HL-60 (cell line): Measurements from ENCODE around the gene BRK1.

Experiments
- DNase-seq, 2 experiments: peaks; one replicate each; pipeline ENCODE4 v3.0.0-alpha.2; 2010 to 2020; ENCODE audit warnings: low read depth in 1 of 2, low spot score in 1 of 2
- H3K27ac ChIP-seq: fragments of 250-450 bp; sonication (Bioruptor Pico); replicated peaks from 2 replicates; pipeline ENCODE4 v1.5.1; 2020; ENCODE audit warnings: mild to moderate bottlenecking, moderate library complexity
- H3K27me3 ChIP-seq: fragments of 250-450 bp; sonication (Bioruptor Pico); 2 replicates; pipeline ENCODE4 v1.5.1; 2021; ENCODE audit warnings: mild to moderate bottlenecking, moderate library complexity; ENCODE audit not compliant: insufficient read depth, poor library complexity, severe bottlenecking
- H3K4me3 ChIP-seq: replicated peaks from 2 replicates; pipeline ENCODE4 v1.5.1; 2011; ENCODE audit warnings: mild to moderate bottlenecking, control low read depth, low read length; ENCODE audit not compliant: insufficient read depth
- GABPA ChIP-seq: IDR thresholded peaks from 2 replicates; pipeline ENCODE4 v1.6.1; 2012; ENCODE audit warnings: low read depth
- POLR2AphosphoS5 ChIP-seq: IDR thresholded peaks from 2 replicates; pipeline ENCODE4 v1.6.1; 2012; ENCODE audit warnings: low read depth
- SPI1 ChIP-seq: IDR thresholded peaks from 2 replicates; pipeline ENCODE4 v1.6.1; 2012; ENCODE audit warnings: low read depth, mild to moderate bottlenecking, borderline replicate concordance
- TF ChIP-seq, protein P1 (sequence below): IDR thresholded peaks from one replicate; pipeline ENCODE4 v1.5.1; 2011; ENCODE audit warnings: low read length, control low read depth, inconsistent platforms; ENCODE audit not compliant: insufficient read depth
- TF ChIP-seq, protein P2 (sequence below): IDR thresholded peaks from 2 replicates; pipeline ENCODE4 v1.6.1; 2012; ENCODE audit warnings: low read depth; ENCODE audit not compliant: insufficient replicate concordance

Gene BRK1

DNA sequence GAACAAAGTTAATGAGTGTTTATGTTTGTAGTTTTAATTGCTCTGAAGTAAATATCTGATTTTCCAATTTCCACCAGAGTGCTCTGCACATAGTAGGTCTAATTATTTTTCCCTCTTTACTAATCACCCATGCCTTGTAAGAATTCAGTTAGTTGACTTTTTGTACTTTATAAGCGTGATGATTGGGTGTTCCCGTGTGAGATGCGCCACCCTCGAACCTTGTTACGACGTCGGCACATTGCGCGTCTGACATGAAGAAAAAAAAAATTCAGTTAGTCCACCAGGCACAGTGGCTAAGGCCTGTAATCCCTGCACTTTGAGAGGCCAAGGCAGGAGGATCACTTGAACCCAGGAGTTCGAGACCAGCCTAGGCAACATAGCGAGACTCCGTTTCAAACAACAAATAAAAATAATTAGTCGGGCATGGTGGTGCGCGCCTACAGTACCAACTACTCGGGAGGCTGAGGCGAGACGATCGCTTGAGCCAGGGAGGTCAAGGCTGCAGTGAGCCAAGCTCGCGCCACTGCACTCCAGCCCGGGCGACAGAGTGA, 25.6 kb downstream of the BRK1 start:
- DNase-seq = no peak
- H3K27ac ChIP-seq = peak overlapping the region; percentile 78
- TF ChIP-seq SPI1 (no peak), GABPA (no peak)
- H3K27me3 ChIP-seq = no peaks in the 10 kb centered on the region
- no peak overlapping the region for H3K4me3 ChIP-seq

DNA sequence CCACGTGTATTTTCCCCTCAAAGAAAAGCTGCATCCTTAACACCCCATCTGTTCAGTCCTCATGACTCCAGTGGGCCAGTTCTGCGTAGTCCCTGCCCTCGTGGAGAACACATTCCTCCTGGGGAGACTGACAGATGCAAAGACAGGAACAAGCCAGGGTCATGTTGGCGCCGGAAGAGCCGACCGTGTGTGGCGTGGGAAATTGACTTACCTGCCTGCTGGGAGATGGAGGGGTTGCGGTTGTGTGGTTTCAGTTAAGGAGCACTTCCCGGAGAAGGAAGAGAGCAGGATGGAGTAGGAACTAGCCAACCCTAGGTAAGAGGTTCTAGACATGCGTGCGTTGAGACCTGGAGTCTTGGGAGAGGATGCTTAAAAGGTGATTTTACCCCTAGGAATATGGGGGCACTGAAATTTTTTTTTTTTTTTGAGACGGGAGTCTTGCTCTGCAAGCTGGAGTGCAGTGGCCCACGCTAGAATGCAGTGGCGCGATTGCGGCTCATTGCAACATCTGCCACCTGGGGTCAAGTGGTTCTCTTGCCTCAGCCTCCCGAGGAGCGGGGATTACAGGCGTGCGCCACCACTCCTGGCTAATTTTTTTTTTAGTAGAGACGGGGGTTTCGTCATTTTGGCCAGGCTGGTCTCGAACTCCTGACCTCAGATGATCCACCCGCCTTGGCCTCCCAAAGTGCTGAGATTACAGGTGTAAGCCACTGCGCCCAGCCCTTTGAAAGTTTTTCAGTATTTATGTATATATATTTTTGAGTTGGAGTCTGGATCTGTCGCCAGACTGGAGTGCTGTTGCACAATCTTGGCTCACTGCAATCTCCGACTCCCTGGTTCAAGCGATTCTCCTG, 27.5 kb downstream of the BRK1 start:
- TF ChIP-seq GABPA (no peak), POLR2AphosphoS5 (no peak), SPI1 (no peak)
- TF ChIP-seq, protein P1, sequence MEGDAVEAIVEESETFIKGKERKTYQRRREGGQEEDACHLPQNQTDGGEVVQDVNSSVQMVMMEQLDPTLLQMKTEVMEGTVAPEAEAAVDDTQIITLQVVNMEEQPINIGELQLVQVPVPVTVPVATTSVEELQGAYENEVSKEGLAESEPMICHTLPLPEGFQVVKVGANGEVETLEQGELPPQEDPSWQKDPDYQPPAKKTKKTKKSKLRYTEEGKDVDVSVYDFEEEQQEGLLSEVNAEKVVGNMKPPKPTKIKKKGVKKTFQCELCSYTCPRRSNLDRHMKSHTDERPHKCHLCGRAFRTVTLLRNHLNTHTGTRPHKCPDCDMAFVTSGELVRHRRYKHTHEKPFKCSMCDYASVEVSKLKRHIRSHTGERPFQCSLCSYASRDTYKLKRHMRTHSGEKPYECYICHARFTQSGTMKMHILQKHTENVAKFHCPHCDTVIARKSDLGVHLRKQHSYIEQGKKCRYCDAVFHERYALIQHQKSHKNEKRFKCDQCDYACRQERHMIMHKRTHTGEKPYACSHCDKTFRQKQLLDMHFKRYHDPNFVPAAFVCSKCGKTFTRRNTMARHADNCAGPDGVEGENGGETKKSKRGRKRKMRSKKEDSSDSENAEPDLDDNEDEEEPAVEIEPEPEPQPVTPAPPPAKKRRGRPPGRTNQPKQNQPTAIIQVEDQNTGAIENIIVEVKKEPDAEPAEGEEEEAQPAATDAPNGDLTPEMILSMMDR = no peak
- TF ChIP-seq, protein P2, sequence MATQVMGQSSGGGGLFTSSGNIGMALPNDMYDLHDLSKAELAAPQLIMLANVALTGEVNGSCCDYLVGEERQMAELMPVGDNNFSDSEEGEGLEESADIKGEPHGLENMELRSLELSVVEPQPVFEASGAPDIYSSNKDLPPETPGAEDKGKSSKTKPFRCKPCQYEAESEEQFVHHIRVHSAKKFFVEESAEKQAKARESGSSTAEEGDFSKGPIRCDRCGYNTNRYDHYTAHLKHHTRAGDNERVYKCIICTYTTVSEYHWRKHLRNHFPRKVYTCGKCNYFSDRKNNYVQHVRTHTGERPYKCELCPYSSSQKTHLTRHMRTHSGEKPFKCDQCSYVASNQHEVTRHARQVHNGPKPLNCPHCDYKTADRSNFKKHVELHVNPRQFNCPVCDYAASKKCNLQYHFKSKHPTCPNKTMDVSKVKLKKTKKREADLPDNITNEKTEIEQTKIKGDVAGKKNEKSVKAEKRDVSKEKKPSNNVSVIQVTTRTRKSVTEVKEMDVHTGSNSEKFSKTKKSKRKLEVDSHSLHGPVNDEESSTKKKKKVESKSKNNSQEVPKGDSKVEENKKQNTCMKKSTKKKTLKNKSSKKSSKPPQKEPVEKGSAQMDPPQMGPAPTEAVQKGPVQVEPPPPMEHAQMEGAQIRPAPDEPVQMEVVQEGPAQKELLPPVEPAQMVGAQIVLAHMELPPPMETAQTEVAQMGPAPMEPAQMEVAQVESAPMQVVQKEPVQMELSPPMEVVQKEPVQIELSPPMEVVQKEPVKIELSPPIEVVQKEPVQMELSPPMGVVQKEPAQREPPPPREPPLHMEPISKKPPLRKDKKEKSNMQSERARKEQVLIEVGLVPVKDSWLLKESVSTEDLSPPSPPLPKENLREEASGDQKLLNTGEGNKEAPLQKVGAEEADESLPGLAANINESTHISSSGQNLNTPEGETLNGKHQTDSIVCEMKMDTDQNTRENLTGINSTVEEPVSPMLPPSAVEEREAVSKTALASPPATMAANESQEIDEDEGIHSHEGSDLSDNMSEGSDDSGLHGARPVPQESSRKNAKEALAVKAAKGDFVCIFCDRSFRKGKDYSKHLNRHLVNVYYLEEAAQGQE = no peak
- no peak for DNase-seq
- H3K27ac ChIP-seq = no peak overlapping the region
- H3K4me3 ChIP-seq = peak overlapping the region; percentile 80
- H3K27me3 ChIP-seq = no peaks in the 10 kb centered on the region

DNA sequence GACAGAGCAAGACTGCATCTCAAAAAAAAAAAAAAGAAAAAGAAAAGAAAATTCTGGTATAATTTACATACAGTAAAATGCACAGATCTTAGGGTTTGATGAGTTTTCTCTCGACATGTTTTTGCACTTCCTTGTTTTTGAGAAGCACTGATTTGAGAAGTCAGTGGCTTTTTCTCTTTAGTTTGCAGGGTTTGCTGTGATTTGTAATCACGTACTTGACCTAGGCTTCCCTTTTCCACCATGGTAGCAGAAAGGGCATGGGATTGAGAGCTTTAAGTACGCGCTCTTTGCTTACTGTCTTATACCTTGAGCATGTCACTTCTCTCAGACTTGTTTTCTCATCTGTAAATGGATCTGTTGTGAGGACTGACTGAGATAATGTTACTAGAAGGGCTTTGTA, 30.2 kb downstream of the BRK1 start:
- DNase-seq = no peak
- H3K27ac ChIP-seq = no peak overlapping the region
- H3K27me3 ChIP-seq = no peaks in the 10 kb centered on the region
- TF ChIP-seq, protein P2 = no peak
- TF ChIP-seq SPI1 (peak; percentile 93), POLR2AphosphoS5 (no peak)
- TF ChIP-seq, protein P1 = no peak
- no peak overlapping the region for H3K4me3 ChIP-seq

DNA sequence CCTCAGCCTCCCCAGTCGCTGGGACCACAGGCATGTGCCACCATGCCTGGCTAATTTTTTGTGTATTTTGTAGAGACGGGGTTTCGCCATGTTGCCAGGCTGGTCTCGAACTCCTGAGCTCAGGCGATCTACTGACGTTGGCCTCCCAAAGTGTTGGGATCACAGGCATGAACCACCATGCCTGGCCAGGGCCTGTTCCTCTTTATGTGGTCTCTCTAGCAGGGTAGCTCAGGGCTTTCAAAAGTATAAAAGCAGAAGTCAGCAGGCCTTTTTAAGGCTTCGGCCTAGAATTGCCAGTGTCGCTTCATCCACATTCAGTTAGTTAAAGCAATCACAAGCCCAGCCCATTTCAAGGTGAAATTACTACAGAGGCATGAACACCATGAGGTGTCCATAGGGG, 33.8 kb downstream of the BRK1 start:
- peak overlapping the region; percentile 51 for H3K27ac ChIP-seq
- no peaks in the 10 kb centered on the region for H3K27me3 ChIP-seq
- peak in 1 of 2 experiments; percentile 89 for DNase-seq

More for the DNA sequence above, 33.8 kb downstream of the BRK1 start:
- TF ChIP-seq SPI1 = peak; percentile 99
- 0 out of 2 replicates have a peak, but pooled peaks have one; percentile 19 for TF ChIP-seq POLR2AphosphoS5
- TF ChIP-seq, protein P1 = no peak
- TF ChIP-seq GABPA = no peak
- TF ChIP-seq, protein P2 = no peak
- H3K4me3 ChIP-seq = no peak overlapping the region
